HepG2 (cell line): ENCODE results near the gene DNPEP. TPM values are rescaled to one million over a fixed set of nuclear protein-coding genes. Genes with fewer than 3 reads are reported as not detected.

Experiments used
- ARID2 ChIP-seq: sonication (generic); formaldehyde crosslinking; IDR thresholded peaks from 2 replicates; pipeline ENCODE4 v1.8.1; 2022; ENCODE audit warnings: mild to moderate bottlenecking, missing genetic modification reagents, borderline replicate concordance
- ATF7-NPFF ChIP-seq: sonication (generic); formaldehyde crosslinking; IDR thresholded peaks from 2 replicates; pipeline ENCODE4 v1.8.1; 2023; ENCODE audit warnings: mild to moderate bottlenecking, low read depth, missing genetic modification reagents, moderate library complexity
- BORCS8-MEF2B ChIP-seq: sonication (generic); formaldehyde crosslinking; IDR thresholded peaks from 2 replicates; pipeline ENCODE4 v1.8.0; 2022; ENCODE audit warnings: mild to moderate bottlenecking, missing genetic modification reagents
- CEBPG ChIP-seq: IDR thresholded peaks from 2 replicates; pipeline ENCODE4 v1.6.1; 2016
- ELF1 ChIP-seq: sonication (generic); formaldehyde crosslinking; IDR thresholded peaks from 2 replicates; pipeline ENCODE4 v1.4.0; 2020; ENCODE audit warnings: missing genetic modification reagents
- HHEX ChIP-seq: IDR thresholded peaks from 2 replicates; pipeline ENCODE4 v1.6.1; 2016; ENCODE audit warnings: control low read depth
- HNRNPK ChIP-seq: fragments of 200-400 bp; formaldehyde crosslinking; IDR thresholded peaks from 2 replicates; pipeline ENCODE4 v1.6.1; 2018; ENCODE audit warnings: low read length, low read depth, moderate library complexity, mild to moderate bottlenecking; ENCODE audit not compliant: poor library complexity, severe bottlenecking
- IKZF1 ChIP-seq: fragments of 450-650 bp; IDR thresholded peaks from 2 replicates; pipeline ENCODE4 v1.7.1; 2016
- IRF2 ChIP-seq: IDR thresholded peaks from 2 replicates; pipeline ENCODE4 v1.6.1; 2018; ENCODE audit warnings: missing genetic modification reagents, missing compliant biosample characterization
- KAT8 ChIP-seq: IDR thresholded peaks from 2 replicates; pipeline ENCODE4 v1.6.1; 2016; ENCODE audit warnings: missing genetic modification reagents, missing compliant biosample characterization
- KLF6 ChIP-seq: IDR thresholded peaks from 2 replicates; pipeline ENCODE4 v1.8.0; 2016; ENCODE audit warnings: missing biosample characterization, missing genetic modification reagents
- NR2F6 ChIP-seq, 2 experiments: IDR thresholded peaks; 2 replicates each; pipeline ENCODE4 v1.6.1; 2016; ENCODE audit warnings: antibody characterized with exemption in 1 of 2, mild to moderate bottlenecking in 1 of 2
- PHF20 ChIP-seq: sonication (generic); formaldehyde crosslinking; IDR thresholded peaks from 2 replicates; pipeline ENCODE4 v1.5.0; 2020; ENCODE audit warnings: mild to moderate bottlenecking, missing genetic modification reagents
- POGZ ChIP-seq: sonication (generic); formaldehyde crosslinking; IDR thresholded peaks from 2 replicates; pipeline ENCODE4 v1.4.0; 2020; ENCODE audit warnings: mild to moderate bottlenecking, missing genetic modification reagents
- RBM22 ChIP-seq: fragments of 200-400 bp; formaldehyde crosslinking; optimal IDR thresholded peaks from 2 replicates; pipeline ENCODE3; 2017; ENCODE audit warnings: mild to moderate bottlenecking, low read length, moderate library complexity
- REL ChIP-seq: sonication (generic); formaldehyde crosslinking; conservative IDR thresholded peaks from 2 replicates; pipeline ENCODE4 v1.8.0; 2022; ENCODE audit warnings: mild to moderate bottlenecking, missing genetic modification reagents, moderate library complexity
- RFX3 ChIP-seq: IDR thresholded peaks from 2 replicates; pipeline ENCODE4 v1.6.1; 2016; ENCODE audit warnings: missing biosample characterization, missing genetic modification reagents
- SIX4 ChIP-seq: sonication (generic); formaldehyde crosslinking; IDR thresholded peaks from 2 replicates; pipeline ENCODE4 v1.4.0; 2020; ENCODE audit warnings: missing genetic modification reagents
- ZNF367 ChIP-seq: sonication (generic); formaldehyde crosslinking; IDR thresholded peaks from 2 replicates; pipeline ENCODE4 v1.4.0; 2020; ENCODE audit warnings: missing genetic modification reagents, borderline replicate concordance
- ZNF629 ChIP-seq: sonication (generic); formaldehyde crosslinking; conservative IDR thresholded peaks from 2 replicates; pipeline ENCODE4 v1.5.0; 2020; ENCODE audit warnings: missing genetic modification reagents
- ZNF772 ChIP-seq: sonication (generic); formaldehyde crosslinking; IDR thresholded peaks from 2 replicates; pipeline ENCODE4 v1.5.0; 2020; ENCODE audit warnings: mild to moderate bottlenecking, missing genetic modification reagents
- polyA plus RNA-seq, 8 experiments: library from polyadenylated mRNA; depleted of rRNA in 3 of 8; stranded (reverse) in 7 of 8; unstranded in 1 of 8; fragments of >200 nt; fragmentation: Illumina TruSeq in 4 of 8; extraction: Trizol in 4 of 8; gene quantifications; 2 replicates each; pipeline versions ENCODE4 v1.2.1 to v1.2.3, GENCODE V29; 2011 to 2016; ENCODE audit warnings: low read depth in 4 of 8, missing spikeins in 1 of 8, mixed read lengths in 1 of 8; ENCODE audit not compliant: insufficient read depth in 1 of 8
- total RNA-seq, 5 experiments: library from RNA; depleted of rRNA; stranded (reverse); fragments of >200 nt; fragmentation: Illumina TruSeq; extraction: Trizol; gene quantifications; 2 replicates each; pipeline ENCODE4 v1.2.3, GENCODE V29; 2016; ENCODE audit warnings: low read depth in 1 of 5
- TF ChIP-seq, protein P1 (sequence below): sonication (generic); formaldehyde crosslinking; IDR thresholded peaks from 2 replicates; pipeline ENCODE4 v1.4.0; 2020; ENCODE audit warnings: missing genetic modification reagents, borderline replicate concordance
- TF ChIP-seq, protein P2 (sequence below): sonication (generic); formaldehyde crosslinking; conservative IDR thresholded peaks from 2 replicates; pipeline ENCODE4 v1.8.0; 2022; ENCODE audit warnings: mild to moderate bottlenecking, moderate library complexity, missing genetic modification reagents
- TF ChIP-seq, protein P3 (sequence below): sonication (generic); formaldehyde crosslinking; IDR thresholded peaks from 2 replicates; pipeline ENCODE4 v1.5.1; 2020; ENCODE audit warnings: mild to moderate bottlenecking, missing genetic modification reagents, moderate library complexity
- TF ChIP-seq, protein P4 (sequence below): sonication (generic); formaldehyde crosslinking; IDR thresholded peaks from 2 replicates; pipeline ENCODE4 v1.9.0; 2021; ENCODE audit warnings: missing genetic modification reagents, borderline replicate concordance

Gene DNPEP
- total and polyA plus RNA-seq, 2 of the 13 experiments (the other 11 are each of a cell fraction or from before 2014, with no cell fraction given), result 104 to 109 TPM

DNA sequence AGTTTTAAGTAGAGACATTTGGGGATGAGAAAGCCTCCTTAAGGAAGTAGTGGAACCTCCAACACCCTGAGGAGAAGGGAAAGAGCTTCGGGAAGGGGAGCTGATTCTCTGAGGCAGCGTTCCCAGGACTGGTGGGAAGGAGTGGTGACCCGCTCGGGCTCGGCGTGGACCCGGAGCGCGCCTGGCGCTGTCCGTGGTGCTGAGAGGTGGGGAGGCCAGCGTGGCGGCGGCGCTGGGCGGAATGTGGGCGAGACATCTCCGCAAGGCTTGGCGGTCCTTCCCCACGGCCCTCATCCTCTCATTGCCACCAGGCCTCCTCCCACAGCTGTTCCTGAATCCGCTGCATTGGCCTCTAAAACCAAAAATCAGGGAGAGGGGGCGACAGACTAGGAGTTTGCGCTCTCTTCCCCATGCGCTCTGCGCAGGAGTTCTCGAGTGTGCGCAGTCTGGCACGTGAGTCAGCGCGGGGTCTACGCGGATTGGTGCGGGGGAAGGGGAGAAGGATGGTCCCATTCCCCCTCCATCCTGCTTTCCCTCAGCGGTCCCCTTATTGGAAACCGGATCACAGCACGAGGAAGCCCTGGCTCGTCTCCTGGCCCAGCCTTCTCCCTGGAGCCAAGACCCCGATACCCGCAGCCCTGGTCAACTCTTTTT, 56.0 kb downstream of the DNPEP start (continued):
- TF ChIP-seq REL (CRISPR knock-in tag) (0 out of 2 replicates have a peak, but pooled peaks have one; percentile 81), ZNF367 (CRISPR knock-in tag) (no peak; the same call in 1 of the 2 replicates), RBM22 (no peak), ATF7-NPFF (CRISPR knock-in tag) (peak; percentile 93; the same call in 1 of the 2 replicates), KLF6 (CRISPR knock-in tag) (peak; percentile 98), ARID2 (CRISPR knock-in tag) (no peak), HNRNPK (no peak), CEBPG (CRISPR knock-in tag) (no peak), ELF1 (CRISPR knock-in tag) (no peak), HHEX (CRISPR knock-in tag) (0 out of 2 replicates have a peak, but pooled peaks have one; percentile 10), SIX4 (CRISPR knock-in tag) (peak; percentile 86; the same call in 1 of the 2 replicates), POGZ (no peak), ZNF772 (CRISPR knock-in tag) (no peak; the same call in 1 of the 2 replicates), IKZF1 (no peak), BORCS8-MEF2B (CRISPR knock-in tag) (peak; percentile 89), PHF20 (CRISPR knock-in tag) (0 out of 2 replicates have a peak, but pooled peaks have one; percentile 36), IRF2 (CRISPR knock-in tag) (peak; percentile 76; the same call in 1 of the 2 replicates), RFX3 (CRISPR knock-in tag) (0 out of 2 replicates have a peak, but pooled peaks have one; percentile 25), KAT8 (CRISPR knock-in tag) (peak; percentile 69; the same call in 1 of the 2 replicates), NR2F6 (IDR thresholded peaks at IDR 0.05) (no peak), NR2F6 (CRISPR knock-in tag; IDR thresholded peaks at IDR 0.05) (peak; percentile 65), ZNF629 (CRISPR knock-in tag) (no peak)
- TF ChIP-seq, protein P1, sequence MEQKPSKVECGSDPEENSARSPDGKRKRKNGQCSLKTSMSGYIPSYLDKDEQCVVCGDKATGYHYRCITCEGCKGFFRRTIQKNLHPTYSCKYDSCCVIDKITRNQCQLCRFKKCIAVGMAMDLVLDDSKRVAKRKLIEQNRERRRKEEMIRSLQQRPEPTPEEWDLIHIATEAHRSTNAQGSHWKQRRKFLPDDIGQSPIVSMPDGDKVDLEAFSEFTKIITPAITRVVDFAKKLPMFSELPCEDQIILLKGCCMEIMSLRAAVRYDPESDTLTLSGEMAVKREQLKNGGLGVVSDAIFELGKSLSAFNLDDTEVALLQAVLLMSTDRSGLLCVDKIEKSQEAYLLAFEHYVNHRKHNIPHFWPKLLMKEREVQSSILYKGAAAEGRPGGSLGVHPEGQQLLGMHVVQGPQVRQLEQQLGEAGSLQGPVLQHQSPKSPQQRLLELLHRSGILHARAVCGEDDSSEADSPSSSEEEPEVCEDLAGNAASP (CRISPR knock-in tag), result peak; percentile 83; the same call in 1 of the 2 replicates
- TF ChIP-seq, protein P2, sequence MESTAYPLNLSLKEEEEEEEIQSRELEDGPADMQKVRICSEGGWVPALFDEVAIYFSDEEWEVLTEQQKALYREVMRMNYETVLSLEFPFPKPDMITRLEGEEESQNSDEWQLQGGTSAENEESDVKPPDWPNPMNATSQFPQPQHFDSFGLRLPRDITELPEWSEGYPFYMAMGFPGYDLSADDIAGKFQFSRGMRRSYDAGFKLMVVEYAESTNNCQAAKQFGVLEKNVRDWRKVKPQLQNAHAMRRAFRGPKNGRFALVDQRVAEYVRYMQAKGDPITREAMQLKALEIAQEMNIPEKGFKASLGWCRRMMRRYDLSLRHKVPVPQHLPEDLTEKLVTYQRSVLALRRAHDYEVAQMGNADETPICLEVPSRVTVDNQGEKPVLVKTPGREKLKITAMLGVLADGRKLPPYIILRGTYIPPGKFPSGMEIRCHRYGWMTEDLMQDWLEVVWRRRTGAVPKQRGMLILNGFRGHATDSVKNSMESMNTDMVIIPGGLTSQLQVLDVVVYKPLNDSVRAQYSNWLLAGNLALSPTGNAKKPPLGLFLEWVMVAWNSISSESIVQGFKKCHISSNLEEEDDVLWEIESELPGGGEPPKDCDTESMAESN (CRISPR knock-in tag), result peak; percentile 79
- TF ChIP-seq, protein P3, sequence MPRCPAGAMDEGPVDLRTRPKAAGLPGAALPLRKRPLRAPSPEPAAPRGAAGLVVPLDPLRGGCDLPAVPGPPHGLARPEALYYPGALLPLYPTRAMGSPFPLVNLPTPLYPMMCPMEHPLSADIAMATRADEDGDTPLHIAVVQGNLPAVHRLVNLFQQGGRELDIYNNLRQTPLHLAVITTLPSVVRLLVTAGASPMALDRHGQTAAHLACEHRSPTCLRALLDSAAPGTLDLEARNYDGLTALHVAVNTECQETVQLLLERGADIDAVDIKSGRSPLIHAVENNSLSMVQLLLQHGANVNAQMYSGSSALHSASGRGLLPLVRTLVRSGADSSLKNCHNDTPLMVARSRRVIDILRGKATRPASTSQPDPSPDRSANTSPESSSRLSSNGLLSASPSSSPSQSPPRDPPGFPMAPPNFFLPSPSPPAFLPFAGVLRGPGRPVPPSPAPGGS (CRISPR knock-in tag), result peak; percentile 56; the same call in 1 of the 2 replicates
- TF ChIP-seq, protein P4, sequence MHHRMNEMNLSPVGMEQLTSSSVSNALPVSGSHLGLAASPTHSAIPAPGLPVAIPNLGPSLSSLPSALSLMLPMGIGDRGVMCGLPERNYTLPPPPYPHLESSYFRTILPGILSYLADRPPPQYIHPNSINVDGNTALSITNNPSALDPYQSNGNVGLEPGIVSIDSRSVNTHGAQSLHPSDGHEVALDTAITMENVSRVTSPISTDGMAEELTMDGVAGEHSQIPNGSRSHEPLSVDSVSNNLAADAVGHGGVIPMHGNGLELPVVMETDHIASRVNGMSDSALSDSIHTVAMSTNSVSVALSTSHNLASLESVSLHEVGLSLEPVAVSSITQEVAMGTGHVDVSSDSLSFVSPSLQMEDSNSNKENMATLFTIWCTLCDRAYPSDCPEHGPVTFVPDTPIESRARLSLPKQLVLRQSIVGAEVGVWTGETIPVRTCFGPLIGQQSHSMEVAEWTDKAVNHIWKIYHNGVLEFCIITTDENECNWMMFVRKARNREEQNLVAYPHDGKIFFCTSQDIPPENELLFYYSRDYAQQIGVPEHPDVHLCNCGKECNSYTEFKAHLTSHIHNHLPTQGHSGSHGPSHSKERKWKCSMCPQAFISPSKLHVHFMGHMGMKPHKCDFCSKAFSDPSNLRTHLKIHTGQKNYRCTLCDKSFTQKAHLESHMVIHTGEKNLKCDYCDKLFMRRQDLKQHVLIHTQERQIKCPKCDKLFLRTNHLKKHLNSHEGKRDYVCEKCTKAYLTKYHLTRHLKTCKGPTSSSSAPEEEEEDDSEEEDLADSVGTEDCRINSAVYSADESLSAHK, result 0 out of 2 replicates have a peak, but pooled peaks have one; percentile 35
